ENCODE results near the gene SPEN. TPM values are rescaled to one million over a fixed set of nuclear protein-coding genes. Genes with fewer than 3 reads are reported as not detected.
"Not testable (repeated sequence)": the region's sequence is repeated elsewhere in the genome, so short reads cannot be mapped to it uniquely, and the experiment has no call there.

SPEN gene
- polyA plus RNA-seq, 6 donors from 2014 or later, result 0.96 to 63.0 (median 11.5) TPM

DNA sequence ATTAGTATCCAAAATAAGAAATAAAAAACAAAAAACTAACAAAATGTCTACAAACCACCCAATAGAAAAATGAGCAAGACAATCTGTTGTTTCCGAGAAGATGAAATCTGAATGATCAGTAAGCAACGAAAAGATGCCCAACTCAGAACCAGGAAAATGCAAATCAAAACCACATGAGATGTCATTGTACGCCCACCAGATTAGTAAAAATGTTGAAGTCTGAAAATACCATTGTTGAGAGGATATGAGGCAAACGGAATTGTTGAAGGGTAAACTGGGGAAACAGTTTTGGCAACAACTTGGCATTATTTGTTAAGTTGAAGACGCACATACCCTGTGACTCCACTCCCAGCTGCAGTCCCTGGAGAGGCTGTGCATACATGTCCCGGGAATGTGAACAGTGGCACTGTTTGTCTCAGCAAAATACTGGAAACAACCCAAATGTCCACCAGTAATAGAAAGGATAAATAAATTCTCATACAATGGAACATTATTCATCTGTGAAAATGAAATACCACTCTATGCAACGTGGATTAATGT, 117.8 kb downstream of the SPEN start:
- peaks cover 43 to 80% (median 76%) of the 10 kb centered on the region in 3 donors for H3K4me1 Mint-ChIP-seq
- peak; percentile 22 to 38 for ATAC-seq (ENCODE audit: low read depth in 2 of 2)
- H3K27ac Mint-ChIP-seq, result peak overlapping the region; percentile 92 to 98 (median 98)
- no peaks in the 10 kb centered on the region for H3K9me3 Mint-ChIP-seq
- DNase-seq, result peak; percentile 61
- H3K36me3 Mint-ChIP-seq, result no peaks in the 10 kb centered on the region
- H3K27me3 Mint-ChIP-seq, result no peaks in the 10 kb centered on the region
- H3K4me3 Mint-ChIP-seq, result peak overlapping the region; percentile 65 to 92 (median 84)

DNA sequence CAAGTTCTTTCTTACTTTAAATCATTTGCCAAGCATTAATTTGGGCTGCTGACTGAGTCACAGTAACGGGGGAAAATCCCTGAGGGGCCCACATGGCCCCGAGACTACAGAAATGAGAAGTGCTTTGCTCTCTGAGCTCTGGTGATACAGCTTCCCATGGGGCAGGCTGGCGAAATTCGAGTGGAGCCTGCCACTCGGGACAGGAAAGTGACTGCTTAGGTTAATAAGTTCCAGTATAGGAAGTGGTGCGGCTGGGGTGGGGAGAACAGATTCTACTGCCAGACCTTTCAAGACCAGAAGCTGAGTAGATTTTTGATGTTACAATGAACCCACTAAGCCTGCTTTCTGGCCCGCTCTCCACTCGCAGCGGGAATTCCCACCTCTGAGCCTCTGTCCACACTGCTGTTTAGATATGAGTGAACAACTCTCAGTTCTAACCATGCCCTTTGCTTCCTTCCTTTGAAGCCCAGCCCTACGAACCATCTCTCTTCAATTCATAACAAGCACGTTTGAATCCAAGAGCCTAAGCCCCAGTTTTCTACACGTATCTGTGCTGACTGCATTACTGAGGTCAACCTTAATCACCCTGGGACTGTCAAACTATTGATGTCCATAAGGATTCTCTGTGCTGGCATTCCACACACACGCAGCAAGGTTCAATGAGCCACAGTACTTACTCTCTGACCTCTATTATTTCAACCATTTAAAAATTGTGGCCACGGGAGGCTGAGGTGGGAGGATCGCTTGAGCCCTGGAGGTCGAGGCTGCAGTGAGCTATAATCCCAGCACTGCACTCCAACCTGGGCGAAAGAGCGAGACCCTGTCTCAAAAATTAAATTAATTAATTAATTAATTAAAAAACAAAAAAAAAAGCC, 118.8 kb downstream of the SPEN start:
- peak overlapping the region; percentile 92 to 98 (median 98) for H3K27ac Mint-ChIP-seq
- no peaks in the 10 kb centered on the region for H3K36me3 Mint-ChIP-seq
- peak; percentile 87 to 89 for ATAC-seq (ENCODE audit: low read depth in 2 of 2)
- peak; percentile 80 for DNase-seq
- no peaks in the 10 kb centered on the region for H3K9me3 Mint-ChIP-seq
- H3K4me1 Mint-ChIP-seq, result peaks cover 43 to 76% (median 75%) of the 10 kb centered on the region in 3 donors
- peak overlapping the region; percentile 65 to 92 (median 84) for H3K4me3 Mint-ChIP-seq
- no peaks in the 10 kb centered on the region for H3K27me3 Mint-ChIP-seq

DNA sequence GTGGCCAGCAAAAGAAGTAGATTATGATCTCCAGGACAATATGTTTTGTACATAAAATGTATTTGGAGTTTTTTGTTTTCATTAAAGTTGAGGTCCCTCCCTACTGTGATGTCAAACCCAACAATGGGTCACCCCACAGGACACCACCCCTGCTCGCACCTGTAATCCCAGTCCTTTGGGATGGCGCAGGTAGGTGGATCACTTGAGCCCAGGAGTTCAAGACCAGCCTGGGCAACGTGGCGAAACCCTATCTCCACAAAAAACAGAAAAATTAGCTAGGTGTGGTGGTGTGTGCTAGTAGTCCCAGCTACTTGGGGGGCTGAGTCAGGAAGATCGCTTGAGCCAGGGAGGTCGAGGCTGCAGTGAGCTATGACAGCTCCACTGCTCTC, 119.4 kb downstream of the SPEN start:
- H3K36me3 Mint-ChIP-seq, result peaks cover 0 to 2% of the 10 kb centered on the region in 2 donors
- no peaks in the 10 kb centered on the region for H3K27me3 Mint-ChIP-seq
- H3K27ac Mint-ChIP-seq, result peak overlapping the region in 5 of 6 donors; percentile 55 to 92 (median 80)
- peak overlapping the region in 4 of 8 donors; percentile 37 to 72 (median 51) for H3K4me3 Mint-ChIP-seq
- peaks cover 41 to 73% (median 72%) of the 10 kb centered on the region in 3 donors for H3K4me1 Mint-ChIP-seq
- ATAC-seq (ENCODE audit: low read depth in 2 of 2), result no peak
- no peaks in the 10 kb centered on the region for H3K9me3 Mint-ChIP-seq
- DNase-seq, result no peak

DNA sequence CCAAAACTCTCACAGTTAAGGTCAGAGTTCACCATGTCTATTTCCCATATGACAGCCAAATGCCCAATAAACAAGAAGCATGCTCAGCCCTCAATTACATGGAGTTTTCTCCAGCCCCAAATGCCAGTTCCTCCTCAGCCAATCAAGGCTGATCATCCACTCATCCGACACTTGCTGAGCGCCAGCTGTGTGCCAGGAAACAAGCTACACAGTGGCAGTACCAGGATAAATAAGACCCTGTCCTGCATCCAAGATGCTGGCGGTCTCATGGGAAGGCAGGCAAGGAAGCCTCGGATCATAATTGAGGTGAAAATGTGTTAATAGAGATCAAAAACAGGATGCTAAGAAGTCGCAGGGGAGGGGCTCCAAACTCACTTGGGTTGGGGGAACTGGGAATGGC, 120.7 kb downstream of the SPEN start:
- Mint-ChIP-seq H3K36me3 (peaks cover 0 to 13% of the 10 kb centered on the region in 2 donors), H3K4me1 (peaks cover 44 to 71% (median 67%) of the 10 kb centered on the region in 3 donors)

GRCh38 chr1:15969321-15969880, 121.9 kb downstream of the SPEN start:
- DNase-seq (no peak), ATAC-seq (ENCODE audit: low read depth in 2 of 2) (no peak)
- H3K36me3 Mint-ChIP-seq, result peaks cover 0 to 13% of the 10 kb centered on the region in 2 donors
- H3K4me3 Mint-ChIP-seq, result no peak overlapping the region
- H3K27ac Mint-ChIP-seq, result no peak overlapping the region
- no peaks in the 10 kb centered on the region for H3K27me3 Mint-ChIP-seq
- peaks cover 0 to 1% (median 0%) of the 10 kb centered on the region in 7 donors for H3K9me3 Mint-ChIP-seq
- peaks cover 38 to 69% (median 62%) of the 10 kb centered on the region in 3 donors for H3K4me1 Mint-ChIP-seq

More for the DNA sequence above, 120.7 kb downstream of the SPEN start:
- ATAC-seq (ENCODE audit: low read depth in 2 of 2) (no peak), DNase-seq (no peak)
- Mint-ChIP-seq H3K4me3 (no peak overlapping the region), H3K27me3 (no peaks in the 10 kb centered on the region), H3K27ac (peak overlapping the region in 5 of 6 donors; percentile 12 to 59 (median 47)), H3K9me3 (peaks cover 0 to 1% (median 0%) of the 10 kb centered on the region in 7 donors)

DNA sequence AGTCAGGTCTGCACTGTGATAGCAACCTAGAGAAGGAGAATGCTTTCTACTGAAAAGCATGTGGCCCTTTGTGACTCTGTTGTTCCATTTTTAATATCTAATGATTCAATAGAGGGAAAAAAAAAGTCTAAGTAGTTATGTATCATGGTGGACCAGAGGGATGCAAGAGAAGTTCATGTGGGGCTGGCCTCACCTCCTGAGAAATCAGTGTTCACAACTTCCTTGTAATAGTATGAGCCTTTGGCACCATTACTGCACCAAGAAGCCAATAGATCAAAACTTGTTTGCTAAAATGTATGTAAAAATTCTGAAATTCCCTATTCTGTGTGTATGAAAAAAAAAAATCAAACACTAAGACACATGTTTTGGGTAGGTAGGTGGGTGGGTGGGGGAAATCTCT, 123.4 kb downstream of the SPEN start:
- DNase-seq (no peak), ATAC-seq (ENCODE audit: low read depth in 2 of 2) (no peak)
- H3K4me1 Mint-ChIP-seq, result peaks cover 34 to 66% (median 63%) of the 10 kb centered on the region in 3 donors
- H3K4me3 Mint-ChIP-seq, result peak overlapping the region in 1 of 8 donors; percentile 7
- no peak overlapping the region for H3K27ac Mint-ChIP-seq
- peaks cover 0 to 13% of the 10 kb centered on the region in 2 donors for H3K36me3 Mint-ChIP-seq
- peaks cover 0 to 1% (median 0%) of the 10 kb centered on the region in 7 donors for H3K9me3 Mint-ChIP-seq
- no peaks in the 10 kb centered on the region for H3K27me3 Mint-ChIP-seq

DNA sequence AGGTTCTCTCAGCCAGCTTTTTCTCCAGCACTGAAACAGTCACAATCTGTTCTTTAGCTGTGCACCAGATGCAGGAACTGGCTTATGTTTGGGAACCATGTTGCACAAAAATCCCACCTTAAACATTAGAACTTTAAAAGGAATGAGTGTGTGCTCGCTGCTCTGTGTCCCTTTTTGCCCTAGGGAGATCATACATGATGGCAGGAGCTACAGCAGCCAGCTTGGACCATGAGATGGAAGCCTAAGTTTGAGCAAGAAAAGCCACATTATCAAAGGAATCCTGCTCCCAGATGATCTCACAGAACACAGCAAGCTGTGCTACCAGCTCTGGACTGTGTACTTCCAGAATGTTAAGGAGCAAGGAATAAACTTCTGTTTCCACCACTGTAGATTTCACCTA, 124.9 kb downstream of the SPEN start:
- peaks cover 0 to 1% (median 0%) of the 10 kb centered on the region in 7 donors for H3K9me3 Mint-ChIP-seq
- H3K27me3 Mint-ChIP-seq, result no peaks in the 10 kb centered on the region
- peaks cover 36 to 63% (median 58%) of the 10 kb centered on the region in 3 donors for H3K4me1 Mint-ChIP-seq
- H3K27ac Mint-ChIP-seq, result peak overlapping the region in 1 of 6 donors; percentile 42
- no peak for DNase-seq
- no peak for ATAC-seq (ENCODE audit: low read depth in 2 of 2)
- H3K36me3 Mint-ChIP-seq, result peaks cover 0 to 13% of the 10 kb centered on the region in 2 donors
- H3K4me3 Mint-ChIP-seq, result peak overlapping the region in 2 of 8 donors; percentile 15 to 95

DNA sequence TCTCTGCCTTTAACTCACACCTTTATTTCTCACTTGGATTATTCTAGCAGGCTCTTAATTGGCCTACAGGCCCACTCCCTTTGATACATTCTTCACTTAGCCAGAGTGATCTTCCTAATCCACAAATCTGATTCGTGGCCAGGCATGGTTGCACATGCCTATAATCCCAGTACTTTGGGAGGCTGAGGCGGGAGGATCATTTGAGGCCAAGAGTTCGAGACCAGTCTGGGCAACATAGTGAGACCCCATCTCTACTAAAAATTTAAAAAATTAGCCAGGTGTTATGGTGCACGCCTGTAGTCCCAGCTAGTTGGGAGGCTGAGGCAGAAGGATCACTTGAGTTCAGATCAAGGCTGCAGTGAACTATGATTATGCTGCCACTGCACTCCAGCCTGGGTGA, 126.3 kb downstream of the SPEN start:
- Mint-ChIP-seq H3K4me1 (peaks cover 27 to 50% (median 47%) of the 10 kb centered on the region in 3 donors), H3K27me3 (no peaks in the 10 kb centered on the region), H3K36me3 (peaks cover 0 to 13% of the 10 kb centered on the region in 2 donors), H3K4me3 (peak overlapping the region in 4 of 8 donors; percentile 48 to 95 (median 72)), H3K9me3 (peaks cover 0 to 1% (median 0%) of the 10 kb centered on the region in 7 donors), H3K27ac (peak overlapping the region in 2 of 6 donors; percentile 1)
- DNase-seq (no peak), ATAC-seq (ENCODE audit: low read depth in 2 of 2) (no peak)

- H3K4me3 Mint-ChIP-seq, result peak overlapping the region; percentile 80 to 96 (median 92)
- no peaks in the 10 kb centered on the region for H3K27me3 Mint-ChIP-seq
- H3K4me1 Mint-ChIP-seq, result peaks cover 27 to 50% (median 47%) of the 10 kb centered on the region in 3 donors
- H3K9me3 Mint-ChIP-seq, result peaks cover 0 to 1% (median 0%) of the 10 kb centered on the region in 7 donors
- peak overlapping the region; percentile 74 to 98 (median 94) for H3K27ac Mint-ChIP-seq
- DNase-seq, result no peak
- ATAC-seq (ENCODE audit: low read depth in 2 of 2), result no peak
- H3K36me3 Mint-ChIP-seq, result peaks cover 0 to 13% of the 10 kb centered on the region in 2 donors
Observed at GRCh38 chr1:15974855-15975254, 127.3 kb downstream of the SPEN start.

- H3K27ac Mint-ChIP-seq, result peak overlapping the region in 5 of 6 donors; percentile 47 to 95 (median 93)
- ATAC-seq (ENCODE audit: low read depth in 2 of 2), result peak; percentile 61 to 67
- peaks cover 0 to 1% (median 0%) of the 10 kb centered on the region in 7 donors for H3K9me3 Mint-ChIP-seq
- no peaks in the 10 kb centered on the region for H3K27me3 Mint-ChIP-seq
- DNase-seq, result no peak
- peak overlapping the region; percentile 87 to 96 (median 94) for H3K4me3 Mint-ChIP-seq
- peaks cover 0 to 13% of the 10 kb centered on the region in 2 donors for H3K36me3 Mint-ChIP-seq
- H3K4me1 Mint-ChIP-seq, result peaks cover 27 to 46% (median 42%) of the 10 kb centered on the region in 3 donors
Observed at GRCh38 chr1:15975358-15975804, 127.9 kb downstream of the SPEN start.

GRCh38 chr1:15975805-15976680, 128.5 kb downstream of the SPEN start, which contains the start of gene ZBTB17:
TSS of gene ZBTB17 (minus strand) at chr1:15976101. CDS start at chr1:15948495, 27,606 bp downstream.
- Mint-ChIP-seq H3K36me3 (peaks cover 0 to 13% of the 10 kb centered on the region in 2 donors), H3K4me3 (peak within 1 kb of the TSS; percentile 87 to 97 (median 96)), H3K4me1 (peaks cover 27 to 43% (median 38%) of the 10 kb centered on the region in 3 donors), H3K9me3 (peaks cover 0 to 1% (median 0%) of the 10 kb centered on the region in 7 donors), H3K27me3 (peaks cover 0 to 3% (median 0%) of the 10 kb centered on the region in 3 donors), H3K27ac (peak within 1 kb of the TSS; percentile 87 to 98 (median 94))
- DNase-seq (peak; percentile 92), ATAC-seq (ENCODE audit: low read depth in 2 of 2) (peak; percentile 85 to 90)

DNA sequence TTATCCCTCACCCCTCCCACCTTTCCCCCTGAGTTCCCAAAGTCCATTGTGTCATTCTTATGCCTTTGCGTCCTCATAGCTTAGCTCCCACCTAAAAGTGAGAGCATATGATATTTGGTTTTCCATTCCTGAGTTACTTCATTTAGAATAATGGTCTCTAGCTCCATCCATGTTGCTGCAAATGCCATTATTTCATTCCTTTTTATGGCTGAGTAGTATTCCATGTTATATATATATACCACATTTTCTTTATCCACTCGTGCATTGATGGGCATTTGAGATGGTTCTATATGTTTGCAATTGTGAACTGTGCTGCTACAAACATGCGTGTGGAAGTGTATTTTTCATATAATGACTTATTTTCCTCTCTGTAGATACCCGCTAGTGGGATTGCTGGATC, 130.4 kb downstream of the SPEN start:
- Mint-ChIP-seq H3K4me3 (peak overlapping the region in 1 of 8 donors; percentile 51), H3K27ac (peak overlapping the region in 1 of 6 donors; percentile 36)

More for the DNA sequence above, 130.4 kb downstream of the SPEN start:
- not testable (repeated sequence) for H3K36me3 Mint-ChIP-seq; H3K9me3 Mint-ChIP-seq; DNase-seq; ATAC-seq (ENCODE audit: low read depth in 2 of 2)
- Mint-ChIP-seq H3K27me3 (peaks cover under 1 to 14% (median 1%) of the 10 kb centered on the region in 3 donors), H3K4me1 (peaks cover 21 to 35% (median 30%) of the 10 kb centered on the region in 3 donors)

All from naive B cell (primary cell).